Measurements from ENCODE around the gene HNRNPA1.

DNA sequence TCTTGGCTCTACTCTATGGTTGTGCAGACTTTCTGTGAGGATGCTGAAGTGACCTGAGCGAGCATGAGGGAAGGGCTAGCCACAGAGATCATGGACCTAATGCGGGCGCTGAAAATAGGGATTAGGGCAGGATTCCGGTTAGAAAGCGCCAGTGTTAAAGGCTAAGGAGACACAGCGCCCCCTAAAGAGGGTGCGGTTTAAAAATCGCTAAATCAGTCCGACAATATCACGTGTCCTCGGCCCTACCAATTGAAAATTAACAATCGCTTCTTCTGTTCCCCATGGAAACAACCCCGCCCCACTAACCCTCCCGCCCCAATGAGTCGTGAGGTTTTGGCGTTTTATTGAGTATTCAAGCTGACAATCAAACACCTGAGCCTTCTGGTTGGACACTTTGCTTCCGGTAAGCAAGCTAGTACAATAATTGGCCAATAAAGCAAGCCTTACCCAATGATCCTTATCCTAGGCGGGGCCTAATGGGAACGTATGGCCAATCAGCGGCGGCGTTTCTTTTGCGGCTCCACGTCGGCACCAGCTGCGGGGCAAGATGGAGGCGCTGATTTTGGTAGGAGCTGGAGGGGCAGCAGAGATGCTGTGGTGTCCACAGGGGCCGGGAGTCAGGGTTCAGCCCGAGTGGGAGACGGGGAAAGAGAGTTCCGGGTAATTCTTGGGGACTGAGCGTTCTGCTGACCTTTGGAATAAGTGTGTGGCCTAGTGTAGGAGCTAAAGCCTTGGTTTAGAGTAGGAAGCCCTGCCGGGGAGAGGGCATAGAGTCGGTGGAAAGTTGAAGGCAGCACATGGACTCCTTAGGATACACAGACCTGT, 44.3 kb downstream of the HNRNPA1 start, which contains the start of gene COPZ1:
- TF ChIP-seq, protein P1, sequence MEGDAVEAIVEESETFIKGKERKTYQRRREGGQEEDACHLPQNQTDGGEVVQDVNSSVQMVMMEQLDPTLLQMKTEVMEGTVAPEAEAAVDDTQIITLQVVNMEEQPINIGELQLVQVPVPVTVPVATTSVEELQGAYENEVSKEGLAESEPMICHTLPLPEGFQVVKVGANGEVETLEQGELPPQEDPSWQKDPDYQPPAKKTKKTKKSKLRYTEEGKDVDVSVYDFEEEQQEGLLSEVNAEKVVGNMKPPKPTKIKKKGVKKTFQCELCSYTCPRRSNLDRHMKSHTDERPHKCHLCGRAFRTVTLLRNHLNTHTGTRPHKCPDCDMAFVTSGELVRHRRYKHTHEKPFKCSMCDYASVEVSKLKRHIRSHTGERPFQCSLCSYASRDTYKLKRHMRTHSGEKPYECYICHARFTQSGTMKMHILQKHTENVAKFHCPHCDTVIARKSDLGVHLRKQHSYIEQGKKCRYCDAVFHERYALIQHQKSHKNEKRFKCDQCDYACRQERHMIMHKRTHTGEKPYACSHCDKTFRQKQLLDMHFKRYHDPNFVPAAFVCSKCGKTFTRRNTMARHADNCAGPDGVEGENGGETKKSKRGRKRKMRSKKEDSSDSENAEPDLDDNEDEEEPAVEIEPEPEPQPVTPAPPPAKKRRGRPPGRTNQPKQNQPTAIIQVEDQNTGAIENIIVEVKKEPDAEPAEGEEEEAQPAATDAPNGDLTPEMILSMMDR (conservative IDR thresholded peaks at IDR 0.05): peak; percentile 92
- no peak for TF ChIP-seq EZH2 (IDR thresholded peaks at IDR 0.05; ENCODE audit: low read depth)
